ENCODE results near the gene ACAP3.

GRCh38 chr1:1342584-1343115, 34.9 kb upstream of the ACAP3 start:
- TF ChIP-seq JUN (CRISPR knock-in tag; IDR thresholded peaks at IDR 0.05) (no peak), CTCF (IDR thresholded peaks at IDR 0.05) (no peak), CREB1 (CRISPR knock-in tag; IDR thresholded peaks at IDR 0.05) (no peak), TEAD1 (CRISPR knock-in tag; IDR thresholded peaks at IDR 0.05) (no peak), ATF1 (CRISPR knock-in tag; IDR thresholded peaks at IDR 0.05) (no peak), SP1 (CRISPR knock-in tag; conservative IDR thresholded peaks at IDR 0.05) (no peak)
- TF ChIP-seq, protein P1, sequence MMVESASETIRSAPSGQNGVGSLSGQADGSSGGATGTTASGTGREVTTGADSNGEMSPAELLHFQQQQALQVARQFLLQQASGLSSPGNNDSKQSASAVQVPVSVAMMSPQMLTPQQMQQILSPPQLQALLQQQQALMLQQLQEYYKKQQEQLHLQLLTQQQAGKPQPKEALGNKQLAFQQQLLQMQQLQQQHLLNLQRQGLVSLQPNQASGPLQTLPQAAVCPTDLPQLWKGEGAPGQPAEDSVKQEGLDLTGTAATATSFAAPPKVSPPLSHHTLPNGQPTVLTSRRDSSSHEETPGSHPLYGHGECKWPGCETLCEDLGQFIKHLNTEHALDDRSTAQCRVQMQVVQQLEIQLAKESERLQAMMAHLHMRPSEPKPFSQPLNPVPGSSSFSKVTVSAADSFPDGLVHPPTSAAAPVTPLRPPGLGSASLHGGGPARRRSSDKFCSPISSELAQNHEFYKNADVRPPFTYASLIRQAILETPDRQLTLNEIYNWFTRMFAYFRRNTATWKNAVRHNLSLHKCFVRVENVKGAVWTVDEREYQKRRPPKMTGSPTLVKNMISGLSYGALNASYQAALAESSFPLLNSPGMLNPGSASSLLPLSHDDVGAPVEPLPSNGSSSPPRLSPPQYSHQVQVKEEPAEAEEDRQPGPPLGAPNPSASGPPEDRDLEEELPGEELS (CRISPR knock-in tag; IDR thresholded peaks at IDR 0.05): no peak

Measured in WTC11 (cell line).